ENCODE data around the gene NUCB2.
A peak's percentile ranks its signal among the peaks of the same experiment; 100 is the strongest.

NUCB2 gene

GRCh38 chr11:17296852-17297559 lies 20.5 kb downstream of the NUCB2 start:
- DNase-seq (ENCODE audit: low read depth): no peak
- no peak for TF ChIP-seq CTCF (conservative IDR thresholded peaks at IDR 0.05; ENCODE audit: control insufficient read depth, insufficient read depth, low read depth, low read length)
- no peak overlapping the region for H3K4me3 ChIP-seq (ENCODE audit: control insufficient read depth, low read depth, low read length)

DNA sequence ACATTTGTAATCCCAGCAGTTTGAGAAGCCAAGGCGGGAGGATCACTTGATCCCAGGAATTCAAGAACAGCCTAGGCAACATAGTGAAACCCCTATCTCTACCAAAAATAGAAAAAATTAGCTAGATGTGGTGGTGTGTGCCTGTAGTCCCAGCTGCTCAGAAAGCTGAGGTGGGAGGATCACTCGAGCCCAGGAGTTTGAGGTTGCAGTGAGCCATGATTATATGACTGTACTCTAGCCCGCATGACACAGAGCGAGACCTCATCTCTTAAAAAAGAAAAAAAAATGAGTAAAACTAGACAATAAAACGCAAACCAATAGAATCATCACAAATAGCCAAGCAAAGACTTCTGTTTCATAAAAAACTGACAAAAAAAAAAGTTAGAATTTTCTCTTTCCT lies 21.8 kb downstream of the NUCB2 start:
- DNase-seq (ENCODE audit: low read depth): no peak
- no peak for TF ChIP-seq CTCF (conservative IDR thresholded peaks at IDR 0.05; ENCODE audit: control insufficient read depth, insufficient read depth, low read depth, low read length)
- H3K4me3 ChIP-seq (ENCODE audit: control insufficient read depth, low read depth, low read length): no peak overlapping the region

- H3K4me3 ChIP-seq (ENCODE audit: control insufficient read depth, low read depth, low read length): no peak overlapping the region
- no peak for DNase-seq (ENCODE audit: low read depth)
- TF ChIP-seq CTCF (conservative IDR thresholded peaks at IDR 0.05; ENCODE audit: control insufficient read depth, insufficient read depth, low read depth, low read length): no peak
Observed at GRCh38 chr11:17300372-17300771, 23.8 kb downstream of the NUCB2 start.

DNA sequence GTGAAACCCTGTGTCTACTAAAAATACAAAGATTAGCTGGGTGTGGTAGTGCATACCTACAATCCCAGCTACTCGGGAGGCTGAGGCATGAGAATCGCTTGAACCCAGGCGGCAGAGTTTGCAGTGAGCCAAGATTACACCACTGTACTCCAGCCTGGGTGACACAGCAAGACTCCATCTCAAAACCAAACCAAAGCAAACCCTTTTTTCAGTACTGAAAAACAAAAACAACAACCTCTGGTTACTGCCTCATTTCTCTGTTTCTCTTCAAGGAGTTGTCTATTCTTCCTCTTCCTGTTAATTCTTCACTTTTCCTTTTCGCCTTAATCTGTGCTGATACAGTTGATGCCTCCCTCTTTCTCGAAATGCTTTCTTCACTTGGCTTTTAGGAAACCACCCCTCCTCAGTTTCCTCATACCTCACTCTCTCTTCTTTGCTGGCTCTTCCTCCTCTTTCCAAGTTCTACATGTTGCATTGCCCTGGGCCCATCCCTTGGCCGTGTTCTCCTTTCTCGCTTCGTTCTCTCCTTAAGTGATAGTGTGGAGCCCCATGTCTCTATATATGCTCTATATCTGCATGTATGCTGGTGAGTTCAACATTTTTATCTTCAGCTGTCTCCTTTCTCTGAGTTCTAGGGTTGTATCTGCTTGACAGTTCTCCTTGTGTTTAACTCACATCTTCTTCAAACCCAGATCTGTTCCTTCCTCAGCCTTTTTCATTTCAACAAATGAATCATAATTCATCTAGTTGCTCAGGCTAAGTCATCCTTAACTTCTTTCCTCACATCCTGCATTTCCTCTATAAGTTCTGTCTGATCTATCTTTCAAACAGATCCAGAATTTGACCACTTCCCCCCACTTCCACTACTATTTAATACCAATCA lies 37.1 kb downstream of the NUCB2 start:
- H3K4me3 ChIP-seq (ENCODE audit: control insufficient read depth, low read depth, low read length): no peak overlapping the region
- TF ChIP-seq CTCF (conservative IDR thresholded peaks at IDR 0.05; ENCODE audit: control insufficient read depth, insufficient read depth, low read depth, low read length): no peak

GRCh38 chr11:17314232-17314547 lies 37.7 kb downstream of the NUCB2 start:
- no peak overlapping the region for H3K4me3 ChIP-seq (ENCODE audit: control insufficient read depth, low read depth, low read length)
- DNase-seq (ENCODE audit: low read depth): peak; percentile 90

More for the DNA sequence above, 37.1 kb downstream of the NUCB2 start:
- no peak for DNase-seq (ENCODE audit: low read depth)

GRCh38 chr11:17314904-17315426 lies 38.4 kb downstream of the NUCB2 start:
- DNase-seq (ENCODE audit: low read depth): no peak
- H3K4me3 ChIP-seq (ENCODE audit: control insufficient read depth, low read depth, low read length): no peak overlapping the region

More at GRCh38 chr11:17314232-17314547, 37.7 kb downstream of the NUCB2 start:
- TF ChIP-seq CTCF (conservative IDR thresholded peaks at IDR 0.05; ENCODE audit: control insufficient read depth, insufficient read depth, low read depth, low read length): no peak

More at GRCh38 chr11:17314904-17315426, 38.4 kb downstream of the NUCB2 start:
- TF ChIP-seq CTCF (conservative IDR thresholded peaks at IDR 0.05; ENCODE audit: control insufficient read depth, insufficient read depth, low read depth, low read length): no peak
